ENCODE results near the gene COX19.

- no peak for TF ChIP-seq CTCF (conservative IDR thresholded peaks at IDR 0.05; ENCODE audit: low read depth, low read length)
- no peak for TF ChIP-seq EZH2 (IDR thresholded peaks at IDR 0.05; ENCODE audit: borderline replicate concordance, low read depth, low read length, poor library complexity, severe bottlenecking)
Observed at GRCh38 chr7:1005303-1005702, 30.0 kb upstream of the COX19 start.

All from A673 (cell line).